Measurements from ENCODE around the gene PHC3.

PHC3 gene

DNA sequence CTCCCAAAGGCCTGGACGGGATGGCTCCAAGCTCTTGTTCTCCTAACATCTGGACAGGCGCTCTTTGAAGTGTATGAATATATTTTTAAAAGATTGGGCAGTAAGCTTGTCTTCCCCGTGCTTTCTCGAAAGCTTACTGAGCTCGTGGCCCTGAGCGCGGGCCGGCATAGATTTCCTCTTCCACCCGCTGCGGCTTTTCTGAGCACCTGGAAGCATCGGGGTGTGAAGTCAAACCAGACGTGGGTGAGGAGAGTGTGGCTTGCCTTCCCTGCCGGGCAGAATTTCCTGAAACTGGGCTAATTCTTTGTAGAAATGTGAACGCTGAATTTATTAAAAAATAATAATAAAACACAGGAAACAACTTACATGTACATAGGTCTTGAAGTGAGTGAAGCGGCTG is 117.8 kb downstream of the PHC3 start:
- no CpG with 5 or more reads among the region's 15 CpGs for WGBS, 2 donors (ENCODE audit: extremely low coverage in 2 of 2, insufficient read length in 2 of 2, insufficient replicate concordance in 1 of 2)

DNA sequence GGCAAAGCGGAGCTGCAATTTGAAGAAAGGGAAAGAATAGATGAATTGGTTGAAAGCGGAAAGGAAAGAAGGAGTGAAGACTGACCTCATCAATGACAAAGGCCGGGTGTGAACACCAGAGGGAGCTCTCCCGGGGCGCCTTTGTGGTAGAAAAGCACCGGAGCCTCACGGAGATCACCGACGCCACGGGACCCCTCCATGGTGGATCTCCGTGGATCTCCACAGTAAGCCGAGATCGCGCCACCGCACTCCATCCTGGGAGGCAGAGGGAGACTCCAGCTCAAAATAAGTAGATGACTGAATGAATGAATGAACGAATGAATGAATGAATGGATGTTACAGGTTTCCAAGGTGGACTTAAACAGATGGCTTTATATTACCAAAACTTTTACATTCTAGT is 118.8 kb downstream of the PHC3 start:
- Histone ChIP-seq H3K79me1 (ENCODE audit: low read depth, low read length) (no peaks in the 10 kb centered on the region), H4K8ac (ENCODE audit: low read depth, low read length) (no peak overlapping the region), H3K4me2 (ENCODE audit: insufficient read depth, low read length, poor library complexity, severe bottlenecking) (no peak overlapping the region), H2BK5ac (ENCODE audit: low read length) (no peak overlapping the region), H3K9ac (ENCODE audit: low read depth, low read length, poor library complexity) (no peak overlapping the region), H3K27ac (replicated peaks; ENCODE audit: low read length) (no peak overlapping the region), H2BK120ac (ENCODE audit: low read depth, low read length) (no peak overlapping the region), H2BK12ac (ENCODE audit: low read length) (no peak overlapping the region), H4K91ac (ENCODE audit: low read depth, low read length, poor library complexity) (no peak overlapping the region), H3K9me3 (replicated peaks in 1 of 2; ENCODE audit: control insufficient read depth in 2 of 2, insufficient read depth in 1 of 2, low read depth in 1 of 2, low read length in 2 of 2) (no peaks in the 10 kb centered on the region), H3K4ac (ENCODE audit: low read length) (no peak overlapping the region), H3K4me3 (ENCODE audit: low read length in 2 of 2) (no peak overlapping the region), H2AFZ (ENCODE audit: low read length) (no peak overlapping the region), H3K23ac (ENCODE audit: low read depth, low read length, poor library complexity) (no peak overlapping the region), H2BK15ac (ENCODE audit: low read length) (no peak overlapping the region), H3K36me3 (replicated peaks in 1 of 2; ENCODE audit: control insufficient read depth in 2 of 2, insufficient read depth in 2 of 2, low read length in 2 of 2) (no peaks in the 10 kb centered on the region), H3K18ac (ENCODE audit: low read length) (no peak overlapping the region), H3K4me1 (ENCODE audit: control insufficient read depth in 2 of 2, insufficient read depth in 1 of 2, low read depth in 1 of 2, low read length in 2 of 2) (no peaks in the 10 kb centered on the region), H3K27me3 (ENCODE audit: control insufficient read depth in 3 of 3, insufficient read depth in 3 of 3, low read depth in 1 of 3, low read length in 3 of 3) (no peaks in the 10 kb centered on the region), H2AK5ac (ENCODE audit: low read depth, low read length) (no peak overlapping the region), H3K14ac (ENCODE audit: low read length) (no peak overlapping the region)
- WGBS, 2 donors (ENCODE audit: extremely low coverage in 2 of 2, insufficient read length in 2 of 2, insufficient replicate concordance in 1 of 2): no CpG with 5 or more reads among the region's 16 CpGs
- DNase-seq (ENCODE audit: low spot score): no peak

More for the DNA sequence above, 117.8 kb downstream of the PHC3 start:
- H3K14ac ChIP-seq (ENCODE audit: low read length): no peak overlapping the region
- H3K27ac ChIP-seq (replicated peaks; ENCODE audit: low read length): no peak overlapping the region
- H3K27me3 ChIP-seq (ENCODE audit: control insufficient read depth in 3 of 3, insufficient read depth in 3 of 3, low read depth in 1 of 3, low read length in 3 of 3): no peaks in the 10 kb centered on the region
- H2AFZ ChIP-seq (ENCODE audit: low read length): peak overlapping the region; percentile 29
- H3K4me2 ChIP-seq (ENCODE audit: insufficient read depth, low read length, poor library complexity, severe bottlenecking): no peak overlapping the region
- H3K36me3 ChIP-seq (replicated peaks in 1 of 2; ENCODE audit: control insufficient read depth in 2 of 2, insufficient read depth in 2 of 2, low read length in 2 of 2): no peaks in the 10 kb centered on the region
- no peaks in the 10 kb centered on the region for H3K4me1 ChIP-seq (ENCODE audit: control insufficient read depth in 2 of 2, insufficient read depth in 1 of 2, low read depth in 1 of 2, low read length in 2 of 2)
- H2BK12ac ChIP-seq (ENCODE audit: low read length): no peak overlapping the region
- no peak overlapping the region for H2BK5ac ChIP-seq (ENCODE audit: low read length)
- H3K18ac ChIP-seq (ENCODE audit: low read length): no peak overlapping the region
- no peak overlapping the region for H3K23ac ChIP-seq (ENCODE audit: low read depth, low read length, poor library complexity)
- H2AK5ac ChIP-seq (ENCODE audit: low read depth, low read length): no peak overlapping the region
- no peaks in the 10 kb centered on the region for H3K79me1 ChIP-seq (ENCODE audit: low read depth, low read length)
- no peak for DNase-seq (ENCODE audit: low spot score)
- H3K4ac ChIP-seq (ENCODE audit: low read length): no peak overlapping the region
- H3K4me3 ChIP-seq (ENCODE audit: low read length in 2 of 2): no peak overlapping the region
- H4K91ac ChIP-seq (ENCODE audit: low read depth, low read length, poor library complexity): no peak overlapping the region
- H3K9me3 ChIP-seq (replicated peaks in 1 of 2; ENCODE audit: control insufficient read depth in 2 of 2, insufficient read depth in 1 of 2, low read depth in 1 of 2, low read length in 2 of 2): no peaks in the 10 kb centered on the region
- H4K8ac ChIP-seq (ENCODE audit: low read depth, low read length): no peak overlapping the region
- H2BK120ac ChIP-seq (ENCODE audit: low read depth, low read length): no peak overlapping the region
- H3K9ac ChIP-seq (ENCODE audit: low read depth, low read length, poor library complexity): no peak overlapping the region
- H2BK15ac ChIP-seq (ENCODE audit: low read length): no peak overlapping the region

DNA sequence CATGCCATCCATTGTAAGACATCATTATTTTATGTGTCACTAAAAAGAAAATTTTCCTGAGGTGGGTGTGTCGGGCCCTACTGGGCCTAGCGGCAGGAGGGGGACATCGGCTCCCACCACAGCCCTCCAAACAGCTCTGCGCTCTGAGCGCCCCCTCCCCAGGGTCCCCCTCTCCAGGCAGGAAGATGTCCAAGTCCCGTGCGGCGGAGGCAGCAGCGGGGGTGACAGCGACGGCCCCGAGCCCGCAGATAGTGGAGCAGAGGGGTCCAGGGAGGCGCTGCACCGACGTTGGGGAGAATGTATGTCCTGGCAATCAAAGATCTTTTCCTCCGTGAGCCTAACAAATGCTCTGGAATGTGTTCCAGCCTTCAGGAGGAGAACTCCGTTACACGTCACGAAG is 119.5 kb downstream of the PHC3 start:
- no peak overlapping the region for H2BK12ac ChIP-seq (ENCODE audit: low read length)
- no peak overlapping the region for H2BK5ac ChIP-seq (ENCODE audit: low read length)
- H2AK5ac ChIP-seq (ENCODE audit: low read depth, low read length): peak overlapping the region; percentile 56
- no peaks in the 10 kb centered on the region for H3K27me3 ChIP-seq (ENCODE audit: control insufficient read depth in 3 of 3, insufficient read depth in 3 of 3, low read depth in 1 of 3, low read length in 3 of 3)
- no CpG with 5 or more reads among the region's 20 CpGs for WGBS, 2 donors (ENCODE audit: extremely low coverage in 2 of 2, insufficient read length in 2 of 2, insufficient replicate concordance in 1 of 2)
- no peak overlapping the region for H3K4ac ChIP-seq (ENCODE audit: low read length)
- no peak for DNase-seq (ENCODE audit: low spot score)
- H3K36me3 ChIP-seq (replicated peaks in 1 of 2; ENCODE audit: control insufficient read depth in 2 of 2, insufficient read depth in 2 of 2, low read length in 2 of 2): no peaks in the 10 kb centered on the region
- H2BK15ac ChIP-seq (ENCODE audit: low read length): no peak overlapping the region
- H3K23ac ChIP-seq (ENCODE audit: low read depth, low read length, poor library complexity): no peak overlapping the region
- peak overlapping the region; percentile 53 for H4K91ac ChIP-seq (ENCODE audit: low read depth, low read length, poor library complexity)
- no peaks in the 10 kb centered on the region for H3K4me1 ChIP-seq (ENCODE audit: control insufficient read depth in 2 of 2, insufficient read depth in 1 of 2, low read depth in 1 of 2, low read length in 2 of 2)
- H3K4me2 ChIP-seq (ENCODE audit: insufficient read depth, low read length, poor library complexity, severe bottlenecking): no peak overlapping the region
- no peak overlapping the region for H4K8ac ChIP-seq (ENCODE audit: low read depth, low read length)
- no peak overlapping the region for H3K4me3 ChIP-seq (ENCODE audit: low read length in 2 of 2)
- peak overlapping the region; percentile 47 for H3K14ac ChIP-seq (ENCODE audit: low read length)
- H3K9me3 ChIP-seq (replicated peaks in 1 of 2; ENCODE audit: control insufficient read depth in 2 of 2, insufficient read depth in 1 of 2, low read depth in 1 of 2, low read length in 2 of 2): no peaks in the 10 kb centered on the region
- H3K18ac ChIP-seq (ENCODE audit: low read length): peak overlapping the region; percentile 76
- no peak overlapping the region for H2BK120ac ChIP-seq (ENCODE audit: low read depth, low read length)
- H3K9ac ChIP-seq (ENCODE audit: low read depth, low read length, poor library complexity): no peak overlapping the region
- peak overlapping the region; percentile 22 for H2AFZ ChIP-seq (ENCODE audit: low read length)
- H3K79me1 ChIP-seq (ENCODE audit: low read depth, low read length): no peaks in the 10 kb centered on the region
- H3K27ac ChIP-seq (replicated peaks; ENCODE audit: low read length): no peak overlapping the region

DNA sequence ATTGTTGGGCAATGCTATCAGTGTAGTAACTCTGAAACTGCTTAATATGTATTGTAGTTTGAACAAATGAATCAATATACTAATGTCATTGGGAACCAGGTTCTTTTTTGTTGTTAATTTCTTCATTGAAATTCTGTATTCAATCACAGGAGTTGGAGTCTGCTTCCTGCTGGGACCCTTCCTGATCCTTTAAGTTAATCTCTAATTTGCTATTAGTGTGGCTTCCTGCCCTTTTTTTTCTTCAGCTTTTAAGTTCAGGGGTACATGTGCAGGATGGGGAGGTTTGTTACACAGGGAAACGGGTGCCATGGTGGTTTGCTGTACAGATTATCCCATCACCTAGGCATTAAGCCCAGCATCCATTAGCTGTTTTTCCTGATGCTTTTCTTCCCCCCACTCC is 122.1 kb downstream of the PHC3 start:
- Histone ChIP-seq H3K14ac (ENCODE audit: low read length) (no peak overlapping the region), H3K4me2 (ENCODE audit: insufficient read depth, low read length, poor library complexity, severe bottlenecking) (no peak overlapping the region), H3K36me3 (replicated peaks in 1 of 2; ENCODE audit: control insufficient read depth in 2 of 2, insufficient read depth in 2 of 2, low read length in 2 of 2) (no peaks in the 10 kb centered on the region), H3K9ac (ENCODE audit: low read depth, low read length, poor library complexity) (no peak overlapping the region), H3K27me3 (ENCODE audit: control insufficient read depth in 3 of 3, insufficient read depth in 3 of 3, low read depth in 1 of 3, low read length in 3 of 3) (no peaks in the 10 kb centered on the region), H2BK15ac (ENCODE audit: low read length) (no peak overlapping the region), H3K23ac (ENCODE audit: low read depth, low read length, poor library complexity) (no peak overlapping the region), H4K8ac (ENCODE audit: low read depth, low read length) (no peak overlapping the region), H2AK5ac (ENCODE audit: low read depth, low read length) (no peak overlapping the region), H3K4me1 (ENCODE audit: control insufficient read depth in 2 of 2, insufficient read depth in 1 of 2, low read depth in 1 of 2, low read length in 2 of 2) (no peaks in the 10 kb centered on the region), H2BK5ac (ENCODE audit: low read length) (no peak overlapping the region), H2AFZ (ENCODE audit: low read length) (no peak overlapping the region), H3K4ac (ENCODE audit: low read length) (no peak overlapping the region), H3K79me1 (ENCODE audit: low read depth, low read length) (no peaks in the 10 kb centered on the region), H3K27ac (replicated peaks; ENCODE audit: low read length) (no peak overlapping the region), H2BK12ac (ENCODE audit: low read length) (no peak overlapping the region), H3K9me3 (replicated peaks in 1 of 2; ENCODE audit: control insufficient read depth in 2 of 2, insufficient read depth in 1 of 2, low read depth in 1 of 2, low read length in 2 of 2) (no peaks in the 10 kb centered on the region), H3K4me3 (ENCODE audit: low read length in 2 of 2) (no peak overlapping the region), H4K91ac (ENCODE audit: low read depth, low read length, poor library complexity) (no peak overlapping the region), H2BK120ac (ENCODE audit: low read depth, low read length) (no peak overlapping the region), H3K18ac (ENCODE audit: low read length) (no peak overlapping the region)
- DNase-seq (ENCODE audit: low spot score): no peak
- WGBS, 2 donors (ENCODE audit: extremely low coverage in 2 of 2, insufficient read length in 2 of 2, insufficient replicate concordance in 1 of 2): no CpG with 5 or more reads among the region's 1 CpG
